Right atrium auricular region (tissue), 2 donors: Measurements from ENCODE around the gene GLI3. TPM values are rescaled to one million over a fixed set of nuclear protein-coding genes. Genes with fewer than 3 reads are reported as not detected.
"Not testable (repeated sequence)": the region's sequence is repeated elsewhere in the genome, so short reads cannot be mapped to it uniquely, and the experiment has no call there.

Experiments used
- DNase-seq: peaks from one replicate; pipeline ENCODE4 v3.0.0-alpha.2; 2019; ENCODE audit warnings: low spot score
- H3K27ac ChIP-seq, 2 donors: fragments of 200-600 bp; sonication (generic); 1 replicate in 1 of 2; 2 replicates in 1 of 2; pipeline ENCODE4 v1.5.1; 2016 to 2019
- H3K27me3 ChIP-seq, 2 donors: fragments of 200-600 bp; sonication (generic); one replicate each; pipeline versions ENCODE4 v1.5.1 to v1.6.0; 2017 to 2019
- H3K36me3 ChIP-seq: fragments of 200-600 bp; sonication (generic); one replicate; pipeline ENCODE4 v1.5.1; 2016
- H3K4me1 ChIP-seq, 2 donors: fragments of 200-600 bp; sonication (generic); one replicate each; pipeline versions ENCODE4 v1.5.1 to v1.6.0; 2017 to 2019
- H3K4me3 ChIP-seq, 2 donors: fragments of 200-600 bp; sonication (generic); 1 replicate in 1 of 2; 2 replicates in 1 of 2; pipeline ENCODE4 v1.5.1; 2017 to 2019; ENCODE audit warnings: mild to moderate bottlenecking in 1 of 2, moderate library complexity in 1 of 2
- H3K9me3 ChIP-seq, 2 donors: fragments of 200-600 bp; sonication (generic); one replicate each; pipeline ENCODE4 v1.5.1; 2019
- CTCF ChIP-seq, 2 donors: fragments of 200-600 bp; sonication (generic); IDR thresholded peaks; one replicate each; pipeline ENCODE4 v1.5.1; 2019; ENCODE audit warnings: antibody characterized with exemption in 2 of 2
- total RNA-seq, 2 donors: library from RNA; depleted of rRNA; stranded (reverse); fragments of >200 nt; gene quantifications; one replicate each; pipeline ENCODE4 v1.1.0, GENCODE V29; 2016

GLI3 gene
- total RNA-seq, 2 donors from 2014 or later: 1.5 to 2.0 TPM

- Histone ChIP-seq H3K27me3 (no peaks in the 10 kb centered on the region), H3K36me3 (no peaks in the 10 kb centered on the region), H3K9me3 (no peaks in the 10 kb centered on the region), H3K4me3 (no peak overlapping the region), H3K27ac (no peak overlapping the region), H3K4me1 (no peaks in the 10 kb centered on the region)
- no peak for TF ChIP-seq CTCF (IDR thresholded peaks at IDR 0.05)
- no peak for DNase-seq
Observed at GRCh38 chr7:42210779-42211178, 26.2 kb downstream of the GLI3 start.

GRCh38 chr7:42210333-42210732, 26.7 kb downstream of the GLI3 start:
- Histone ChIP-seq H3K4me1 (no peaks in the 10 kb centered on the region), H3K4me3 (no peak overlapping the region), H3K27ac (no peak overlapping the region), H3K9me3 (no peaks in the 10 kb centered on the region), H3K36me3 (no peaks in the 10 kb centered on the region), H3K27me3 (no peaks in the 10 kb centered on the region)
- no peak for DNase-seq
- no peak for TF ChIP-seq CTCF (IDR thresholded peaks at IDR 0.05)

GRCh38 chr7:42209085-42209484, 27.9 kb downstream of the GLI3 start:
- H3K9me3 ChIP-seq, H3K4me1 ChIP-seq, DNase-seq, H3K27ac ChIP-seq, H3K27me3 ChIP-seq, H3K4me3 ChIP-seq, H3K36me3 ChIP-seq: not testable (repeated sequence)

- Histone ChIP-seq H3K4me3 (no peak overlapping the region), H3K27ac (no peak overlapping the region), H3K27me3 (no peaks in the 10 kb centered on the region), H3K36me3 (no peaks in the 10 kb centered on the region), H3K9me3 (no peaks in the 10 kb centered on the region), H3K4me1 (no peaks in the 10 kb centered on the region)
- no peak for DNase-seq
- no peak for TF ChIP-seq CTCF (IDR thresholded peaks at IDR 0.05)
Observed at GRCh38 chr7:42208572-42208971, 28.4 kb downstream of the GLI3 start.

GRCh38 chr7:42207420-42207819, 29.6 kb downstream of the GLI3 start:
- TF ChIP-seq CTCF (IDR thresholded peaks at IDR 0.05): no peak
- H3K36me3 ChIP-seq: no peaks in the 10 kb centered on the region
- no peak overlapping the region for H3K27ac ChIP-seq
- DNase-seq: no peak
- no peak overlapping the region for H3K4me3 ChIP-seq
- no peaks in the 10 kb centered on the region for H3K9me3 ChIP-seq
- no peaks in the 10 kb centered on the region for H3K27me3 ChIP-seq
- no peaks in the 10 kb centered on the region for H3K4me1 ChIP-seq

- Histone ChIP-seq H3K36me3 (no peaks in the 10 kb centered on the region), H3K4me3 (no peak overlapping the region), H3K27me3 (no peaks in the 10 kb centered on the region), H3K4me1 (no peaks in the 10 kb centered on the region), H3K9me3 (no peaks in the 10 kb centered on the region), H3K27ac (no peak overlapping the region)
- DNase-seq: no peak
- TF ChIP-seq CTCF (IDR thresholded peaks at IDR 0.05): no peak
Observed at GRCh38 chr7:42203336-42203735, 33.7 kb downstream of the GLI3 start.
